Lung microvascular endothelial cell (primary cell): Measurements from ENCODE around the gene MRPL49. TPM values are rescaled to one million over a fixed set of nuclear protein-coding genes. Genes with fewer than 3 reads are reported as not detected.
A peak's percentile ranks its signal among the peaks of the same experiment; 100 is the strongest.
"Not testable (repeated sequence)": the region's sequence is repeated elsewhere in the genome, so short reads cannot be mapped to it uniquely, and the experiment has no call there.

Experiments used
- DNase-seq, 2 donors: peaks; one replicate each; pipeline versions ENCODE4 v3.0.0 to v3.0.0-alpha.2; 2010; ENCODE audit warnings: low read depth in 2 of 2
- total RNA-seq: library from RNA; depleted of rRNA; stranded (reverse); fragments of >200 nt; gene quantifications from 2 replicates; pipeline ENCODE4 v1.2.1, GENCODE V29; 2014

The MRPL49 gene
- total RNA-seq, 1 donor from 2014 or later: 41.3 TPM

GRCh38 chr11:65132988-65133700 lies 11.0 kb downstream of the MRPL49 start:
- no peak for DNase-seq

GRCh38 chr11:65133724-65134123 lies 11.6 kb downstream of the MRPL49 start:
- DNase-seq: peak in 1 of 2 donors; percentile 33

- DNase-seq: peak; percentile 90 to 93
Observed at GRCh38 chr11:65134240-65134951, 12.3 kb downstream of the MRPL49 start, which contains the start of gene SYVN1. Gene SYVN1, minus strand, starts transcription at chr11:65134519. Its CDS starts 918 bp downstream, at chr11:65133601.

GRCh38 chr11:65134952-65135632 lies 13.0 kb downstream of the MRPL49 start:
- peak; percentile 97 to 98 for DNase-seq

- DNase-seq: no peak
Observed at GRCh38 chr11:65135633-65136145, 13.6 kb downstream of the MRPL49 start.

- no peak for DNase-seq
Observed at GRCh38 chr11:65136515-65137096, 14.5 kb downstream of the MRPL49 start.

GRCh38 chr11:65141896-65142494 lies 19.9 kb downstream of the MRPL49 start:
- no peak for DNase-seq

- no peak for DNase-seq
Observed at GRCh38 chr11:65147352-65148075, 25.4 kb downstream of the MRPL49 start.

- DNase-seq: no peak
Observed at GRCh38 chr11:65148657-65149056, 26.5 kb downstream of the MRPL49 start.

- DNase-seq: not testable (repeated sequence)
Observed at GRCh38 chr11:65150131-65150508, 28.0 kb downstream of the MRPL49 start.

- peak in 1 of 2 donors; percentile 80 for DNase-seq
Observed at GRCh38 chr11:65150509-65151299, 28.6 kb downstream of the MRPL49 start.

GRCh38 chr11:65151331-65151899 lies 29.3 kb downstream of the MRPL49 start:
- no peak for DNase-seq

- no peak for DNase-seq
Observed at GRCh38 chr11:65152122-65152521, 30.0 kb downstream of the MRPL49 start.

GRCh38 chr11:65156256-65156655 lies 34.1 kb downstream of the MRPL49 start:
- DNase-seq: no peak

GRCh38 chr11:65156926-65157325 lies 34.8 kb downstream of the MRPL49 start:
- no peak for DNase-seq

GRCh38 chr11:65157336-65157735 lies 35.2 kb downstream of the MRPL49 start:
- no peak for DNase-seq

GRCh38 chr11:65159012-65159411 lies 36.9 kb downstream of the MRPL49 start:
- no peak for DNase-seq

- DNase-seq: no peak
Observed at GRCh38 chr11:65160643-65161042, 38.5 kb downstream of the MRPL49 start.

GRCh38 chr11:65163684-65164083 lies 41.6 kb downstream of the MRPL49 start:
- DNase-seq: no peak
